ENCODE data around the gene OLFML2A.
"Not testable (repeated sequence)": the region's sequence is repeated elsewhere in the genome, so short reads cannot be mapped to it uniquely, and the experiment has no call there.

Gene OLFML2A

DNA sequence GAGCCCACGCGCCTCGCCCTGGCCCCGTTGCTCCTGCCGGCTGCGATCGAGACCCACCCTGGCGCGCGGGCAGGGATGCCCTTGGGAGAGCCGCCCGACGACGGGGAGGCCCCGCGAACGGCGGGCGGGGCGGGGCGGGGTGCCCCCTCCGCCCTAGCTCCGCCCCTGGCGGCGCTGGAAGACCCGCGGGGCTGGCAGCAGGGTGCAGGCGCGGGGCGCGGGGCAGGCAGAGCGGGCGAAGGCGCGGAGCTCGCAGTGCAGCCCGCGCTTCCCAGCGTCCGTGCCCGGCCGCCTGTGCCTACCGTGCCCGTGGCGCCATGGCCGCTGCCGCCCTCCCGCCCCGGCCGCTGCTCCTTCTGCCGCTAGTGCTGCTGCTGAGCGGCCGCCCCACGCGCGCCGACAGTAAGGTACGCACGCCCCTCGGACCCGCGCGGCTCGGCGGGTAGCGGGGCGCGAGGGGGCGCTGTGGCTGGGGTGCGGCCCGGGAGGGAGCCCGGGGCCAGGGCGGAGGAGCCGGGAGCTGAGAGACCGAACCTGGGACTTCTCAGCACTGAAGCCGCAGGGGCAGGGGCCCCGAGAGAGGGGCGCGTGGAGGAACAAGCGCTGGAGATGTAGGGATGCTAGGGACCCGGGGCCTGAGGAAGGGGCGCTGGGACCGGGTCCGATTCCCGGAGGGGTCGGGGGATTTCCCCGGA, at the start of gene OLFML2A:
TSS of gene OLFML2A (plus strand) at position 180 of the 695 bp plus-strand sequence. CDS start at position 318, 138 bp downstream.
- DNase-seq, result peak; percentile 50

GRCh38 chr9:124730772-124731171, 46.2 kb upstream of the OLFML2A start:
- no peak for DNase-seq

- no peak for DNase-seq
These were observed 42.8 kb upstream of the OLFML2A start for GRCh38 chr9:124733964-124734740.

GRCh38 chr9:124734741-124735083, 42.2 kb upstream of the OLFML2A start:
- DNase-seq, result not testable (repeated sequence)

- DNase-seq, result peak; percentile 68
These were observed 41.8 kb upstream of the OLFML2A start for GRCh38 chr9:124735121-124735520.

- not testable (repeated sequence) for DNase-seq
These were observed 38.9 kb upstream of the OLFML2A start for GRCh38 chr9:124738075-124738474.

GRCh38 chr9:124739360-124739759, 37.6 kb upstream of the OLFML2A start:
- DNase-seq, result no peak

DNA sequence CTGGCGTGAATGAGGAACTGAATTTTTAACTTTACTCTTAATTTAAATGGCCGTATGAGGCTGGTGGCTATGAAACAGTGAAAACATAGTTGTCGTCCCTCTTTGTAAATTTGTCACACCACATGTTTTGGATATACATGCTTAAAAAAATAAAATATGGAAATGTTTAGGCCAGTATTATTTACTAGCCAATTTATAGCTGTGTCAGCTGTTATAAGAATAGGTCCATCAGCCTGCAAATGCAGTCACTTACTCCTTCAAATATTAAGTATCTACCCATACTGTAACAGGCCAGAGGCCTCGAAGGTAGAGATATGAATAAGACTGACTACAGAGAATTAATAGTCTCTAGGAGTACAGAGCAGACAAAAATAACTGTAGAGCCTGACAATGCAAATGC, 35.8 kb upstream of the OLFML2A start:
- no peak for DNase-seq

DNA sequence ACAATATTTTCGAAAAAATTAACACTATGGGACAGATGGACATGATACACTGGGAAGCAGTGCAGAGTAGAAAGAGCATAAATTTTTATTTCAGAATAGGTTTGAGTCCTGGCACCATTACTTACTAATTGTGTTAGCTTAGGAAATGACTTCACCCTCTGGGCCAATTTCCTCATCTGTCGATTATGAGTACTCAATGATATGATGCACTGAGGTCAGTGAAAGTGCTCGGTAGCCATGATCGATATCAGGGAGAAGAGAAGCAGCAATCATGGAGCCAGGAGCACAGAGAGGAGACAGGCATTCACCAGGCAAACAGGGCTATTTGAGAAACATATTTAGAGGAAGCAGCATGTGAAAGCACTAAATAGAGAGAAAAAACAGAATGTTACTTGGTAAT, 35.3 kb upstream of the OLFML2A start:
- DNase-seq, result no peak

- DNase-seq, result no peak
These were observed 34.0 kb upstream of the OLFML2A start for GRCh38 chr9:124742940-124743339.

- DNase-seq, result peak; percentile 46
These were observed 33.1 kb upstream of the OLFML2A start for GRCh38 chr9:124743686-124744348.

GRCh38 chr9:124747065-124747464, 29.9 kb upstream of the OLFML2A start:
- DNase-seq, result no peak

- no peak for DNase-seq
These were observed 27.6 kb upstream of the OLFML2A start for GRCh38 chr9:124749284-124749683.

- peak; percentile 33 for DNase-seq
These were observed 27.2 kb upstream of the OLFML2A start for GRCh38 chr9:124749781-124750180.

GRCh38 chr9:124752967-124753366, 24.0 kb upstream of the OLFML2A start:
- DNase-seq, result peak; percentile 78

DNA sequence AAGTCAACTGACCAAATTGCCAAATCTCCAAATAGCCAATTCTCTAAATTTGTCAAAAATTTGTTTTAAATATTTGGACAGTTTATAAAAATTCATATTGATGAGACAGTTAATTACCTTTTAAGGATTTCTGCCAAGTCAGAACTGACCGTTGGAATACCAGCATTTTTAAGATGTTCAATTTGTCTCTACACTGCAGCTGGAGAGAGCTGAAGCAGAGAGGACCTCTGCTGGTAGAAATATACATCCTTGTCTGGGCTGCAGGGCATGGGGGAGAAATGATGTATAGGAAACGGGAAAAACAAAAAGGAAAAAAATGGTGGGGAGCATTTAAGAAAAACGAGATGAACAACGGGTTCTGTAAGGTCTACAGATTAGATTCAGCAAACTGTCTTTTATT, 22.6 kb upstream of the OLFML2A start:
- DNase-seq, result peak; percentile 58

DNA sequence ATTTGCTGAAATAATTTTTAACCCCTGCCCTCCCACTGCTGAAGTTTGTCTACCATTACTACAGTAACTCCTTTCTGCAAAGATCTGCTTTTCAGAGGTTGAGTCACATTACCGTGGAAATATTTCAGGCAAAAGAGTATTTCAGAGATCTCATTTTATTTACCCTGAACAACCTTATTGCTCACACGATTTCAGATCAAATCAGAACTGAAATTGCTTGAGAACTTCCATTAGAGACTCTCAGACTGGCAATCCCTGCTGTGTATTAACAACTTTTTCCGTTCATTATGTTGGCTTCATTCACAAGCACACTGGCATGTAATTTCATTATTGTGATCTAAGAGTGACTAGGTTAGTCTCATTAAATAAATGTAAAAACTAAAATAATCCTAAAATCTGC, 21.9 kb upstream of the OLFML2A start:
- no peak for DNase-seq

DNA sequence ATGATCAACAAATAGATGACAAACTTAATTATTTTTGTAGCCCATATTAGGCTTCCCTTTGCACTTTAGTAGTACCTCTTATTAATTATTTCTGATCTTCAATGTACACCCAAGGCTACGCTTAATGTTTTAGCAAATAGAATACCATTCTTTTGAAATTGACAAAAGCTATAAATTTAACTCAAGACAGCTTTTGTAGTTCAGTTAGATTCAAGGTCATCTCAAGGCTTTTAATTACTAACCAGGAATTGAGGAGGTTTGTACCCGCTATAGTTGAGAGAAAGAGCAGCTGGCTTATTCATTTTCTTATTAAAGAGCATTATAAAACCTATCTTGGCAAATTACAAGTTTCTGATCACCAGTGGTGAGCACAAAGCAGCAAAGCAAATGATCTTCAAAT, 20.9 kb upstream of the OLFML2A start:
- DNase-seq, result no peak

DNA sequence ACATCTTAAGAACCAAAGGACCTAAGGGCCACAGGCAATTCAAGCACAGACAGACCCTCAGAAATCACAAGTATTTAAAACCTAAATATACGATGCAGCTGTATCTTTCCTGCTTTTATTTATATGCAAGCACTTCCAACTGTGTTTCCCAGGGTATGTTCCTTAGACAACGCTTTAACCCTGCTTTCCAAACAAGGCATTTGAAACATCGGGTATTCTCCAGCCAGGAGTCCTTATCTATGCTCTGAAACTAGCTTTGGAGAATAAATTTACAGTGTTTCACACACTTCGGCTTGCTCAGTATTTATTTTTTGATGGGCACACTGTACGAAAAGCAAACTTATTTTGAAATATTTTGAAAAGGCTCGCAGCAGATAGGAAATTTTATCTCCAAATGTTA, 19.3 kb upstream of the OLFML2A start:
- no peak for DNase-seq

- DNase-seq, result no peak
These were observed 18.9 kb upstream of the OLFML2A start for GRCh38 chr9:124758061-124758460.

GRCh38 chr9:124758691-124759090, 18.2 kb upstream of the OLFML2A start:
- peak; percentile 40 for DNase-seq

GRCh38 chr9:124759327-124759726, 17.6 kb upstream of the OLFML2A start:
- DNase-seq, result no peak

DNA sequence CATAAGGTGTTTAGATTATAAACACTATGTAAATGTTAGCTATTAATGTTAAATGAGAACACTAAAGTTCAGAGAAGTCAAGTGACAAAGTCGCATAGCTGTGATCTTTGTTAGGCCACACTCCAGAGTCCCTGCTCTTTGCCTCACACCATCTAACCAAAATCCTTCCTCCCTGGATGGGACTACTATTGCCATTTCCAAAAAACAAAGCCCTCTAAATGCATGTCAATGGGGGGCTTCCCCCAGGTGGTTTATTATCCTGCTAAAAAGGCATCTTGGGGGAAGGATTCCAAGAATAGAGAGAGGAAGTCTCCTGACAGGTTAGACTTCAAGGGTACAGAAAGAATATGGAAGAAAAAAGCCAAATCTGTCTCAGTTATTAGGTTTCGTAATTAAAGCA, 16.2 kb upstream of the OLFML2A start:
- DNase-seq, result no peak

- no peak for DNase-seq
These were observed 15.7 kb upstream of the OLFML2A start for GRCh38 chr9:124761196-124761595.
